Left ventricle myocardium superior (tissue), 1 donor: ENCODE data around the gene NFIL3. TPM values are rescaled to one million over a fixed set of nuclear protein-coding genes. Genes with fewer than 3 reads are reported as not detected.
"Not testable (repeated sequence)": the region's sequence is repeated elsewhere in the genome, so short reads cannot be mapped to it uniquely, and the experiment has no call there.

Experiments
- ATAC-seq: fragments of 200-7000 bp; cut with Tn5 transposase; one replicate; pipeline ENCODE4 v1.9.1; 2020; ENCODE audit warnings: mild to moderate bottlenecking, moderate library complexity
- DNase-seq: peaks from one replicate; pipeline ENCODE4 v3.0.0-alpha.2; 2020
- intact Hi-C: fragments of 100-400 bp; cut with micrococcal nuclease; formaldehyde crosslinking; loops from one replicate; pipeline ENCODE4 v1.11.0; 2022
- long read RNA-seq: library from polyadenylated mRNA; unstranded; transcript quantifications from one replicate; pipeline ENCODE4 v2.0.0, GENCODE V29; 2021
- total RNA-seq: library from RNA; stranded (reverse); fragmentation: NEBNext Ultra II Directional; extraction: Animal tissue kit (Norgen Biotek cat#: 25700); gene quantifications from one replicate; pipeline ENCODE4 v1.2.1, GENCODE V29; 2021
- donor health status: DM: no; HTN: yes; CAD: no; lungs with severe emphysema.

The NFIL3 gene, protein sequence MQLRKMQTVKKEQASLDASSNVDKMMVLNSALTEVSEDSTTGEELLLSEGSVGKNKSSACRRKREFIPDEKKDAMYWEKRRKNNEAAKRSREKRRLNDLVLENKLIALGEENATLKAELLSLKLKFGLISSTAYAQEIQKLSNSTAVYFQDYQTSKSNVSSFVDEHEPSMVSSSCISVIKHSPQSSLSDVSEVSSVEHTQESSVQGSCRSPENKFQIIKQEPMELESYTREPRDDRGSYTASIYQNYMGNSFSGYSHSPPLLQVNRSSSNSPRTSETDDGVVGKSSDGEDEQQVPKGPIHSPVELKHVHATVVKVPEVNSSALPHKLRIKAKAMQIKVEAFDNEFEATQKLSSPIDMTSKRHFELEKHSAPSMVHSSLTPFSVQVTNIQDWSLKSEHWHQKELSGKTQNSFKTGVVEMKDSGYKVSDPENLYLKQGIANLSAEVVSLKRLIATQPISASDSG
- total RNA-seq: 19.6 TPM
- long read RNA-seq, transcript NFIL3-201 (2 exons, 2,085 nt): major isoform, 38 of 42 reads
- long read RNA-seq, partial matches to known transcripts: 2 of 42 reads
- long read RNA-seq, other reads (novel, unspliced or antisense): 2 of 42 reads

DNA sequence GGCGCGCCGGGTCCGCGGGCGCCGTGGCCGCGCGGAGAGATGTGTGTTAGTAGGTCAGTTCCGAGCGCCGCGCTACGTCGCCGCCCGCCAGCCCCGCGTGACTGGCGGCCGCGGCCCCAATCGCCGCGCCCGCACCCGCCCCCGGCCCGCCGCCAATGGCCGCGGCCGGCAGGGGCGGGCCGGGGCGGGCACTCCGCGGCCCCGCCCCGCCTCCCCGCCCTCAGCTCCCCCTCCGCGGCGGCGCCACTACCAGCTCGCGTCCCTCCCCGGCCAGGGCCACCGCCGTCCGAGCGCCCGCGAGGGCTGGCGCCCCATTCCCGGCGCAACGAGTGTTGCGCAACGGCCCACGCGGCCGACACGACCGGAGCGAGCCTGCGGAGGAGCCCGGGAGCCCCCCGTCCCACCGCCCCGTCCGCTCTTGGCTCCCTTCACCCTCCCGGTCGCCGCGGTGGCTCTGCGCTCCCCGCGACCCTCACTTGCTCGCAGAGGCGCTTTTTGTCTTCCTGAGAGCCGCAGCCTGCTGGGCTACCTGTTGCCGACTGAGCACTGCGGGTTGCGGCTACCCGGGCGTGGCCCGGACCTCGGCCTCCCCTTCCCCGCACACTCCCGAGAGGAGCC lies at the start of gene NFIL3:
Gene NFIL3, minus strand, starts transcription at position 48 of the 618 bp plus-strand sequence. CDS start 13,098 bp downstream, outside the sequence.
- intact Hi-C loops: loop anchor here (5.0 kb wide), 1 partner anchor 62 kb away; the partner anchor contains the start of gene AUH
- ATAC-seq (peak; percentile 87), DNase-seq (peak; percentile 92)

DNA sequence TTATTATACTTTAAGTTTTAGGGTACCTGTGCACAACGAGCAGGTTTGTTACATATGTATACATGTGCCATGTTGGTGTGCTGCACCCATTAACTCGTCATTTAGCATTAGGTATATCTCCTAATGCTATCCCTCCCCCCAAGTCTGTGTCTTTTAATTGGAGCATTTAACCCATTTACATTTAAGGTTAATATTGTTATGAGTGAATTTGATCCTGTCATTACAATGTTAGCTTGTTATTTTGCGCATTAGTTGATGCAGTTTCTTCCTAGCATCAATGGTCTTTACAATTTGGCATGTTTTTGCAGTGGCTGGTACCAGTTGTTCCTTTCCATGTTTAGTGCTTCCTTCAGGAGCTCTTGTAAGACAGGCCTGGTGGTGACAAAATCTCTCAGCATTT lies 47.9 kb upstream of the NFIL3 start:
- DNase-seq, intact Hi-C loops, ATAC-seq: not testable (repeated sequence)

DNA sequence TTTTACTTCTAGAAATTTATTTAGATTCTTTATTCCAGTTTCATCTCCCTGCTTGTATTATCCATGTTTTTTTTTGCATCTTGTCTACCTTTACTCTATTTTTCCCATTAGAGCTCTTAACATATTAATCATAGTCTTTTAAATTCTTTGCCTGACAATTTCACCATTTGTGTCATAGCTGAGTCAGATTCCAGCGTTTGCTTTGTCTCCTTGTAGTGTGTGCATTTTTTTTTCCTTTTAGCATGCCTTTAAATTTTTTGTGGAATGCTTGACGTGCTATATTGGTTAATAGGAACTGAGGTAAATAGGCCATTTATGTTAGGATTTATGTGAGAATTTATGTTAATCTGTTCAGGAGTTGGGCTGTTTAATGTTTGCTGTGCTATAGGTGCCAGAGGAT lies 41.8 kb upstream of the NFIL3 start:
- intact Hi-C loops: no loop called here
- DNase-seq (no peak), ATAC-seq (no peak)

DNA sequence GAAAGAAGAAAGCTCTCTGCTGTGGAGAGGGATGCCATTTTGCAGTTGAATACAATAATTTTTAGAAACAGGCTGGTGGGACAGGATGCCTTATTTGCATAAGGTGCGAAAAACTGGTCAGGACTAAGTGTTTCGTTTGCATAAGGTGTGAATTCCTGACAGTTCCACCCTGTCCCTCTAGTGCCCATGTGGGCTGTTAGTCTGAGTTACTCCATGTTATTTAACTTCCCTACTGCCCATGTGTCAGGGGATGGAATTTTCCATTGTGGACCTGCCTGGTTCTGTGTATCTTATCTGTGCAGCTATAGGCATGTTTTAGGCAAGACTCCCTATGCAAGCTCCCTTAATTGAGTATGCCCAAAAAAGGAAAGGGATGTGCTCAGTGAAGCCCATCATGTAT lies 35.3 kb upstream of the NFIL3 start:
- no peak for ATAC-seq
- intact Hi-C loops: no loop called here
- no peak for DNase-seq

DNA sequence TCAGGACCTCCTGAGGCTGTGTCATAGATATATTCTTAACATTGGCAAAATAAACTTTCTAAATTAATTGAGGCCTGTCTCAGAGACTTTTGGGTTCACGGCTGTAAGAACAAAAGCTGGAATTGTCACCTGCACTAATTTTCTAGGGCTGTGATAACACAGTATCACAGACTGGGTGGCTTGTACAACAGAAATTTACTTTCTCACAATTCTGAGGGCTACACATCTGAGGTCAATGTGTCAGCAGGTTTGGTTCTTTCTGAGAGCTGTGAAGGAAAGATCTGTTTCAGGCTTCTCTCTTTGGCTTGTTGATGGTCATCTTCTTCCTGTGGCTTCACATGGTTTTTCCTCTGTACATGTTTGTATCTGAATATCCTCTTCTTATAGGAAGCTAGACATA lies 29.2 kb upstream of the NFIL3 start:
- intact Hi-C loops: no loop called here
- DNase-seq (no peak), ATAC-seq (no peak)

DNA sequence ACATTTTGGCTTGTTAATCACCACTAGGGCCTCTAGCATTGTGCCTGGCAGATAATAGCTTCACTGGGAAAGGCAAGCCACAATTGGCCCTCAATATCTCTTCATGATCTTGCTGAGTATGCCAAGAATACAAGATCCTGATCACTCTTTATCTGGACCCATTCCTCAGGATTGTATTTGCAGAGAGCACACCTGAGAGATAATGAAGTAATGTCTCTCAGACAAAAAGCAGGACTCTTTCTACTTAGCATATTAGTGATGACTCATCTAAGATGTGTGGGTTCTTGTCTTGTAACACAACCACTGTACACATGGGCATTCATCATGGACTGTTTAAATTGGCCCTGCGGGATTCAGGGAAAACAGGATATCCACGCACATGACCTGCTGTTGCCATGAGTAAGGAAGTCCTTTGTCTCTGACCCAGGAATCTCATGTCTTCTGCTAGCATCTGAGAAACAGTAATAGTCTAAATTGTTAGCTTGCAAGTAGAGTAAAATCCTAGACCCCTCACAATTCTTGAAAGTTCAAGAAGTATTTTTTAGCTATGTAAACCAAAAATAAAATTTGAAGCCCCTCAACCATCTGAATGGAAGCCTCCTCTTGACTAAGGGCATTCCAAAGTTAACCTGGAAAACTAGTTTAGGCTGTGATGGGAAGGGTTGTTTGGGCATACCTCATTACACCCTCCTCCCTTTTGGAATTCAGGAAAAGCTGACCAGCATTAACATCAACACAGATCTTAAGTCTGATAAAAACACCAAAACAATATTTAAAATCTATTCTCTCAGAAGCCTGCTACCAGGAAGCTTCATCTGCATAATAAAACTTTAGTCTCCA lies 28.0 kb upstream of the NFIL3 start:
- intact Hi-C loops: no loop called here
- DNase-seq: no peak
- ATAC-seq: no peak

DNA sequence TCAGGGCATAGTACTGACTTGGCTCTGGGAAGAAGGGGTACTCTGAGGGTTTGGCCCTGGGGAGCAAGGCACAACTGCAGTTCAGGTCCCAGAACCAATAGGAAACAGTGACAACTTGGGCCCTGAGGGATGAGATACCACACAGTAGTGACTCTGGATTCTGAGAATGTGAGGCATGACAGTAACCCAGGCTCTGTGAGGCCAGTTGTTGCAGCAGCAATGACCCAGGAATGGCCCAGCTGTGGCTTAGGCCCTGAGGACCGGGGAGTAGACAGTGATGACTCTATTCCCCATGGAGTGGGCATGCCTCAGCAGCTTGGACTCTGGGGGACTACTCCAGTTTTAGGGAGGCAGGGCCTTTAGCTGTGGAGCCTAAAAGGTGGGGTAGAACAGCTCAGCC lies 21.5 kb upstream of the NFIL3 start:
- intact Hi-C loops: no loop called here
- ATAC-seq (no peak), DNase-seq (no peak)

DNA sequence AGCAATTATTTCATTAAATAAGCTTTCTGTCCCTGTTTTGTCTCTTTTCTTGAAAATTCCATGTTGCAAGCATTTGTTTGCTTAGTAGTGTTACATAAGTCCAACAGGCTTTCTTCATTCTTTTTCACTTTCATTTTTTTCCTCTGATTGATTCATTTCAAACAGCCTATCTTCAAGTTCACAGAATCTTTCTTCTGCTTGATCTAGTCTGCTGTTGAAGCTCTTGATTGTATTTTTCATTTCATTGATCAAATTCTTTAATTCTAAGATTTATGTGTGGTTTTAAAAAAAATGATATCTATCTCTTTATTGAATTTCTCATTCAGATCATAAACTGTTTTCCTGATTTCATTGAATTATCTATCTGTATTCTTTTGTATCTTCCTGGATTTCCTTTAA lies 20.4 kb upstream of the NFIL3 start:
- no peak for ATAC-seq
- intact Hi-C loops: no loop called here
- no peak for DNase-seq

DNA sequence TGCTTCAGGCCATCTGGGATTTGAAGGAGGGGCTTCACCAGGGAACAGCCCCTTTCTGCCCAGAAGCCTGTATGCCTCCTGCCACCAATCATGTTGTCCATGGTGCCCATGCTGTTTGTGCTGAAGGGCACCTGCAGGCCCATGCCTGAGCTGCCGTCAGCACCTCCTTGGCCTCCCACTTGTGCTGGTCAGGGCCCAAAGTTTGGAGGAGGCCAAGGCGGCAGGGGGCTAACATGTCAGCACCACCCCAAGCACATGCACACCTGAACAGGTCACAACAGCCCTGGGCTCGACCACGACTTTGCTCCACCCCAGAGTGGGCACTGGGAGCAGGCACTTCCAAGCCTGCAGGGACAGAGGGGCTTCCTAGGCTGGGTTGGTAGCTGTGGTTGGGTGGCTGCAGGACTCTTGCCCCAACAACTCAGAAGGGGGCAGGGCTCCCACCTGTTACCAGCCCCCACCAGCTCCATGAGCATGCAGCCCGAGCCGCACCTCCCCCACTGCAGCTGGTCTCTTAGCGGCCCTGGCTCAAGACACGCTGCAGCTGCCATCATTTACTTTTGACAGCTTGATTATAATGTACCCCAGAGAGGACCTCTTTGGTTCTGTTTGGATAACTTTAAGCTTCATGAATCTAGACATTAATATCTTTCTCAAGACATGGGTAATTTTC lies 19.8 kb upstream of the NFIL3 start:
- no peak for ATAC-seq
- no peak for DNase-seq
- intact Hi-C loops: no loop called here

DNA sequence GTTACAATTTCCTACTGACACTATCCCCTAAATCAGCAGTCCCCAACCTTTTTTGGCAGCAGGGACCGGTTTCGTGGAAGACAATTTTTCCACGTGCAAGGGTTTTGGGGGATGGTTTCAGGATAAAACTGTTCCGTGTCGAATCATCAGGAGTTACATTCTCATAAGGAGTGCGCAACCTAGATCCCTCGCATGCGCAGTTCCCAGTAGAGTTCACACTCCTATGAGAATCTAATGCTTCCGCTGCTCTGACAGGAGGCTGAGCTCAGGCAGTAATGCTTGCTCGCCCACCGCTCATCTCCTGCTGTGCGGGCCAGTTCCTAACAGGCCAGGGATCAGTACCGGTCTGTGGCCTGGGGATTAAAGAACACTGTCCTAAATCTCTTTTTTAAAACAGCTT lies 13.2 kb upstream of the NFIL3 start:
- no peak for DNase-seq
- no peak for ATAC-seq

DNA sequence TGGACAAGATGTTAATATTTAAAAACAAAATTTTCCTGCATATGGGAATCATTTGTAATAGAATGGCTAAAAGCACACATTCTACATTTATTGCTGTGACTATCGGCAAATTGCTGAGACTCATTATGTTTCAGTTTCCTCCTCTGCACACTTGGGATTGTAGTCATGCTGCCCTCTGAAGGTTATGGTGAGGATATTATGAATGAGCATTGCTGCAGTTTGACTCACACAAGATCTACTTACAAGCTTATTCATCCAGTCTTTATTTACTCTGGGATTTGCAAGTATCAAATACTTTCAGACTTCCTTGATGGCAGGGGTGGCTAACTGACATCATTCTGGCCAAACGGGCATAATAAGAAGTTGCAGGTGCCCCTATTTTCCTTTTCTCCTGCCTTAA lies 9.5 kb upstream of the NFIL3 start:
- DNase-seq: no peak
- ATAC-seq: peak; percentile 72
- intact Hi-C loops: loop anchor here (5.0 kb wide), 2 partner anchors 401 to 516 kb away; no protein-coding TSS in a partner anchor

More for the DNA sequence above, 13.2 kb upstream of the NFIL3 start:
- intact Hi-C loops: no loop called here

DNA sequence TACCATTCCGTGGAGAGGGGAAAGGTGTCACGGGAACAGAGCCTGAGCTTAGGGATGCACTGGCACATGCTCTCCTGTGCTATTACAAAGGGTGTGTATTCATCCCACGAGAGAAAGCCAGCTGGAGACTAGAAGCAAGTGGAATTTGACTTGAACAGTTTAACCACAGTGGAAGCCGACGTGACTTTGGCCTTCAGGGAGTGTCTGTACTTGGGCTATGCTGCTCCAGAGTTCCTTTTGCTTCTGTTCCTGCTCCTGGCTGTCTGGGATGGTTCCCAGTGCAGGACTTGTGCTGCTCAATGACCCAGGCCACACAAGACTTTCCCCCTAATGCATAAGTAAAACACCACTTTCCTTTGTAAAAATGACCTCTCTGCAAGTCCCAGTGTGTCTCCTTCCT lies 7.9 kb upstream of the NFIL3 start:
- no peak for ATAC-seq
- DNase-seq: no peak
- intact Hi-C loops: loop anchor here (5.0 kb wide), 2 partner anchors 399 to 514 kb away; no protein-coding TSS in a partner anchor

DNA sequence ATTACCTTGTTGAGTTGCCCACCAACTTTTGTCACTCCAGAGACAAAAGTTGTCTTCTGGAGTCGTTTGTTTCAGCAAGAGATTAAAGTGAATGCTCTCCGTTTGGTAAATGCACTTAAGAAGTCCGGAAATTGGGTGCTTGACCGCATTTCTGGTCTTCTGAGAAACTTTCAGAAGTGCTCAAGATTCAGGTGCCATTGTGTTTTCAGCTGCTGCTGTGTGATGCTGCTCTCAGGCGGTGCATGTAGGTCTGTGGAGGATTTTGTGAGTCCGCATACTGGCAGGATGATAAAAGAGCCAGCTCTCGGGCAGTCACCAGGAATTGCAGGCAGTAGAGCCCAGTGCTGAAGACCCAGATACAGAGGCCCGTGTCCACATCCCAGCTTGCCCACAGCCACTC lies 5.9 kb upstream of the NFIL3 start:
- DNase-seq: no peak
- no peak for ATAC-seq
- intact Hi-C loops: no loop called here

DNA sequence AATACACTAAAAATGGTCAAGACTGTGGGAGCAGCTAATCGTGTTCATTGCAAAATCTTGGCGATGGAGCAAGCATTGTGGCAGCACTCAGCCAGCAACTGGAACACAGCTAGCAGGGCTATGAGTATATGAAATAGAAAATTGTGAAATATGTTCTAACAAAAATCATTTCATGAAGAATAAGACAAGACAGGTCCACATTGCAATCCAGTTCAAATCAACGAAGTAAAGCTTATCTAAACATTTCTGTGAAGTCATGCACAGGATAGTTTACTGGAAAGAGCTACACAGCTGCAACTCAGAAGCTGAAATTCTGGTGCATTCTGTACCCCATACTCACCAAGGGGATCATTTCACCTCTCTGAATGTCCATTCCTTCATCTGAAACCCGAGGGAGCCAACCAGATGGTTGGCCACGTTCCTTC lies 5.3 kb upstream of the NFIL3 start:
- ATAC-seq: no peak
- intact Hi-C loops: no loop called here
- DNase-seq: no peak

DNA sequence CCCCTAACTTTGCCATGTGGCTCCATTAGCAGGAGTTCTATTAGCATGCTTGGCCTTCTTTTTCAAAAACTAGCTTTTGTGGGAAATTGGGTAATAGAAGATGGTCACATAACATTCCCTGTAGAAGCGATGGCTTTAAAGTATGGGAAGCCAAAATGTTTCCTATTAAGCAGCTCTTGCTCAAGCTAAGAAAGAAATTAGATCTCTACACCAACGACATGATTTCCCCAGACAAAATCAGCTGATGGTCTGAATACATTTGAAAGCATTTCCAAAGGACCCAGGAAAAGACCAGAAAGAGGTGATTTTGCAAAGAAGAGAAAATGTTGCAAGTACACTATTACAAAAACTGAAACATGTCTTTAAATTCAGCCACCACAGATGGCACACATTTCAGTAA lies 4.8 kb upstream of the NFIL3 start:
- intact Hi-C loops: no loop called here
- no peak for ATAC-seq
- no peak for DNase-seq

DNA sequence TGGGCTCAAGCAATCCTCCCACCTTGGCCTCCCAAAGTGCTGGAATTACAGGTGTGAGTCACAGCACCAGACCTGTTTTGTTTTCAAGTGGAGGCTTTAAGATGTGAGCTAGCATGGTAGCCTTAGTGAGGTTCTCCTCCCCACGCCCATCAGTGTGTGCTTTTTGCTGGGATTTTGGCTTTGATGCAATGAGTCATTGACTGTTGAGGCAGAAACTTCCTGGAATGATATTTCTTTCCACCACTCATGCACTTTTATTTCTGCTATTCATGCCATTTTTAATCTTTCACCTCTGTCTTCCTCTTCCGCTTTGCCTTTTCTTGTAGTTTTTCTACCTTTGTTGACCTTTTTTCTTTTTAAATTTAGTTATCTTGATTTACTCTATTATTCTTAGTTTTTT lies 4.2 kb upstream of the NFIL3 start:
- intact Hi-C loops: no loop called here
- ATAC-seq: no peak

DNA sequence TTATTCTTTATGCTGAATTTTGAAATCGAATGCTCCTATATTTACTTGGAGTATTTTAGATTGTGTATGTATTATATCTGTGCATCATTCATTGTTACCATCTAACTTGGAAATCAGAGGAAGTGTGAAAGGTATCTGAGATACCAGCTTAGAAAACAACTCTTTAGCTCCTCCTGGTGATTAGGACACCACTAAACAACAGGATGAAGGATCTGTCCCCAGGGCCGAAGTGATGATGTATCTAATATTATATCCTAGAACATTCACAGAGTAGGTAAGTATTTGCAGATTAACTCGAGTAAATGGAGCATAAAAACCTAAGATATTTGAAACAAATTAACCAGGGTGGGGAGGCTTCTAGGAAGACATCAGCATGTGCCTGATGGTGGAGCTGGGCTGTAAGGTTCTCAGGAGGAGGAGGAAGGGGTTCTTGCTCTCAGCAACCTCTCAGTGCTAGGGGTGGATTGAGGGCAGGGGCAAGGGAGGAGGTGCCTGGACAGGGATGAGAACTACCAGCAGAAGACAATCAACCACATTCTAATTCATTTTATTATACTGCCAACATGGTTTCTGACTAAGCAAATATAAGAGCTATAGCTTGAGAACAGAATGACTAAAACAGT lies 2.6 kb upstream of the NFIL3 start:
- ATAC-seq: no peak
- intact Hi-C loops: no loop called here

More for the DNA sequence above, 4.2 kb upstream of the NFIL3 start:
- DNase-seq: no peak

DNA sequence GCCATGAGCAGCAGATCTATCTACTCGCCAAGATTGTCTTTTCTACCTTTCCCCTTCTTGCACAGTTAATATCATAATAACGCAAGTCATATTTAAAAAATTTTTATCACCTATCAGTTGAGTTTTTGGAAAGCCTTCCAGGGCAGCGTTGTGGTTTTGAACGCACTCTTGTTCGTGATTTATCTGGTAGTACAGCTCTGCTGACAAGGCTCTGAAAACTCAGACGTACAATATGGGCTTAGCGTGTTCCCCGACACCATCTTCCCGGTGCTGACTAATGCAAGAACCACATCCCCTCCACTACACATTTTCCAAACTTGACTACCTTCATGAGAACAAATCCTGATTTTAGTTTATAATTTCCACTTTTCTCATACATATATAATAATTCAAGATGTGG lies 1.6 kb upstream of the NFIL3 start:
- intact Hi-C loops: no loop called here
- ATAC-seq: no peak

More for the DNA sequence above, 2.6 kb upstream of the NFIL3 start:
- DNase-seq: no peak

More for the DNA sequence above, 1.6 kb upstream of the NFIL3 start:
- DNase-seq: no peak
